ENCODE data around the gene LRRC8B. TPM values are rescaled to one million over a fixed set of nuclear protein-coding genes. Genes with fewer than 3 reads are reported as not detected.
"Not testable (repeated sequence)": the region's sequence is repeated elsewhere in the genome, so short reads cannot be mapped to it uniquely, and the experiment has no call there.

LRRC8B gene
- polyA plus RNA-seq, 1 donor = 11.7 TPM

GRCh38 chr1:89607586-89608318, 83.1 kb downstream of the LRRC8B start:
- DNase-seq = no peak

DNA sequence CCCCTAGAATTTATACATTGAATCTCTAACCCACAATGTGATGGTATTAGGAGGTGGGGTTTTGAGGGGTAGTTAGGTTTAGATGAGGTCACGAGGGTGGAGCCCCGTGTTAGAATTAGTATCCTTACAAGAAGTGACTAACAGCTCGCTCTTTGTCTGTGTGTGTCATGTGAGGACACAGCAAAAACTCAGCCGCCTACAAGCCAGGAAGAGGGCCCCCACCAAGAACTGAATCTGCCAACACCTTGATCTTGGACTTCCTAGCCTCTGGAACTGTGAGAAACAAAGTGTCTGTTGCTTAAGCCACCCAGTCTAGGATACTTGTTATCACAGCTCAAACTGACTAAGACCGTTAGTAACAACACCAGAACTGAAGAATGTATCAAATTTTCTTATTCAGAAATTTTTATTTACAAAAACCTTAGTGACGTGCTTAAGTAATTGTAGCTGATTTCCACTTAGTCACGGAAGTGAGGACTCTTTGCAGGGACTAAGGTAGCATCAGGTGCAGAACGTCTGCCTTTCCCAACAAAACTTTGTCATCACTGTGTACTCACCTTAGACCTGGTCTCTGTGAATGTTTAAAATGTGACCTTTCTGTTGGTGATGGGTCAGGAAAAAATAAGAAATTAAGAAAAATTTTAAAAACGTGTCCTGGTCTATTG, 83.8 kb downstream of the LRRC8B start:
- DNase-seq = no peak

- DNase-seq = no peak
These were observed 84.5 kb downstream of the LRRC8B start for GRCh38 chr1:89608984-89609725.

- DNase-seq = no peak
These were observed 85.3 kb downstream of the LRRC8B start for GRCh38 chr1:89609781-89610456.

DNA sequence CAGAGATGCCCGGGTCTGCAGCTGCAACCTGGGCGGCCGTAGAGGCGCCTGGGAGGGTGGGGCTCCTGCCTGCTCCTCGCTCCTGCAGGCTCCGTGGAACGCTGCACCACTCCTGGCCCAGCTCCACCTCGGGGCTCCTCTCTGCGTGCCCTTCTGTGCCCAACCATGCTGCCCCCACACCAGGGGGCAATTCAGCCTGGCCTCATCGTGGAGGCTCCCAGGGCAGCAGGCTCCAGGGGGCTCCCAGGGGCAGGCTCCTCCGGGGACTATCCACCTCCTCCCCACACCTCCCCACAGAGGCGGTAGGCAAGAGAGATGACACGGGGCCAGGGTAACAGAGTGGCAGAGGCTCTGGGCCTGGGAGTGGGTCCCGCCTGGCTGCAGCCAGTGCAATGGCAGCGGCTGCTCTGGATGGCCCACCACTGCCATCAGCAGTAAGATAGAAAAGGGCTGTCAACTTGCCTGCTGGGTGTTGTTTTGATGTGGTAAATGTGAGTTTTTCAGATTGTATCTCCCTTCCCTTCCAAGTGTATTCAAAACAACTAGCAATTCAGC, 85.9 kb downstream of the LRRC8B start:
- no peak for DNase-seq

DNA sequence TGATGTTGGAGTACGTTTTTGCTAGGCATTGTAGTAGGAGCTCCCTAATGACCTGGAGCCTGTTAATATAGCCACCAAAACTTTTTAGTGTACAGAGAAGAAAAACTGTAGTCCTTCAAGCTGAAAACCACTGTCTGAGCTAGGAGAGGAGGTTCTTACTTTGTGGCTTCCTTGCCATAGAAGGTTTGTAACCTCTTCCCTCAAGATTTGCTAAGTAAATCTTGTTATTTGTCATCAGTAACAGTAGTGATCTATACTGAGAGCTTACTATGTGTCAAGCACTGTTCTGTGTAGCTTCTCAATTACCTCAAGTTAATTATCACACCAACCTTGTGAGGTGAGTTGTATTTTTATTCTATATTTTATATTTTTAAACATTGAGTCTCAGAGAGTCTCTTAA, 87.1 kb downstream of the LRRC8B start:
- DNase-seq = no peak

- DNase-seq = no peak
These were observed 89.3 kb downstream of the LRRC8B start for GRCh38 chr1:89613928-89614327.

DNA sequence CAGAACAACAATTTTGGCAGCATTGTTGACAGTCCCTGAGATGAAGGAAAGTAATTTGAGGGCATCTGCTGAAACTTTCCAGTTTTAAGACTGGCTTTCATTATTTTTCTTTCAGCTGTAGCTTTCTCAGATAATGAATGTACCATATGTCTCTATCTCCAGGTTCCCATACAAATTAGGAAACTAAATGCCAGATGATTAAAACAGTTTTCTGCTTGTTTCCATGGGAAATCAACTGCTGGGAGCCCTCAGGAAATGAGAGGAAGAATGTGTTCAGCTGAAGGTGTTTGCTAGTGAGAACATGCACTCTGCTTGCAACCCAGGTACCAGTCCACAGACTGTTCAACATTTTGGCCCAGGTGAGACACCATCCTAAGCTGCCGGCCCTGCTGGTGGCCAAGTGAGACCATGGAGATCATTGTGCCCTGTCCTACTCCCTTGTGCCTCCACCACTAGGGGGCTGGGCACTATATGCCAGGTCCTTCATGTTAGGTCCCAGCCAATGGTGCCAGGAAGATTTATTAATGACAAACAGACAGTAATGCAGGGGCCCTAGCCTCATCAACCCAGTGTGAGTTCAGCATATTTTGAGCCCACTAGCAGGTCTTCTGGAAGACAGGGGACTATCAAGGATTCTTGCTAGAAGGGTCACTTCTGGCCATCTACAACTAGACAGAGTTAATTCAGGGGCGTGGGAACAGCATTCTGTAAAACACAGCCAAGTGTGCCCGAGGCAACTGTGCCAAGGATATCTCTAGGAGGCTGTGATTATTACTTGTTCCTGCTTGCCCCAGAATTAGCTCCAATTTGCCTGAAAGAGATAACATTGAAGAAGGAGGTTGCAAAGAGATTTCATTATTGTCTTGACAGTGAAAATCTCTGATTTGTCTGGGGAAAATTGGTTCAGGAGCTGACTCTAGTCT, 91.3 kb downstream of the LRRC8B start:
- DNase-seq = no peak

GRCh38 chr1:89616844-89617627, 92.4 kb downstream of the LRRC8B start:
- no peak for DNase-seq

- DNase-seq = no peak
These were observed 96.0 kb downstream of the LRRC8B start for GRCh38 chr1:89620664-89621063.

- no peak for DNase-seq
These were observed 98.3 kb downstream of the LRRC8B start for GRCh38 chr1:89622895-89623294.

GRCh38 chr1:89624314-89624713, 99.7 kb downstream of the LRRC8B start:
- no peak for DNase-seq

- DNase-seq = no peak
These were observed 100.2 kb downstream of the LRRC8B start for GRCh38 chr1:89624715-89625323.

DNA sequence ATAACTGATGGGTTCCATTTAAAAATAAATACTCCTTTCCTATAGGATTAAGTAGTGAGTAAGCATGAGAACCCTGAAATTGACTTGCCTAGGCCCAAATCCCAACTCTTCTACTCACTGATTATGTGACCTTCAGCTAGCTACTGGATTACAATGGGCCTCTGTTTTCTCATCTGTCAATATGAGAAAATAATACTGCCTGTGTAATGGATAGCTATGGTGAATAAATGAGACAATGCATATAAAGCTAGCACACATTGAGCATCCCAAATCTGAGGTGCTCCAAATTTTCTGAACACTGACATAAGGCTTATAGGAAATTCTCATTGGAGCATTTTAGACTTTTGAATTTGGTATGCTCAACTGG, 103.0 kb downstream of the LRRC8B start:
- DNase-seq = no peak

GRCh38 chr1:89629146-89629545, 104.5 kb downstream of the LRRC8B start:
- no peak for DNase-seq

DNA sequence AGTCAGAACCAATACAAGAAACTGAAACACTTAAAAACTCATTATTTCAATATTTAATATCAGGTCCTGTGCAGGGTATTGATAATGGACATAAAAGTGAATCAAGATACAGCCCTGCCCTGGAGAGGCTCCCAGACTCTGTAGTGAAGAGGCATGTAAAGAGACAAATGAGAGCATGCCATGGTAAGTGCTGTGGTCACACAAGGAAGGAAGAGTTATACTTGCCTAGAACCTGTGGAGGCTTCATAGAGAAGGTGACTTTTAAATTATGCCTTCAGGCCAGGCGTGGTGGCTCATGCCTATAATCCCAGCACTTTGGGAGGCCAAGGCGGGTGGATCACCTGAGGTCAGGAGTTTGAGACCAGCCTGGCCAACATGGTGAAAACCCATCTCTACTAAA, 105.0 kb downstream of the LRRC8B start:
- not testable (repeated sequence) for DNase-seq

GRCh38 chr1:89630048-89630447, 105.4 kb downstream of the LRRC8B start:
- DNase-seq = no peak

DNA sequence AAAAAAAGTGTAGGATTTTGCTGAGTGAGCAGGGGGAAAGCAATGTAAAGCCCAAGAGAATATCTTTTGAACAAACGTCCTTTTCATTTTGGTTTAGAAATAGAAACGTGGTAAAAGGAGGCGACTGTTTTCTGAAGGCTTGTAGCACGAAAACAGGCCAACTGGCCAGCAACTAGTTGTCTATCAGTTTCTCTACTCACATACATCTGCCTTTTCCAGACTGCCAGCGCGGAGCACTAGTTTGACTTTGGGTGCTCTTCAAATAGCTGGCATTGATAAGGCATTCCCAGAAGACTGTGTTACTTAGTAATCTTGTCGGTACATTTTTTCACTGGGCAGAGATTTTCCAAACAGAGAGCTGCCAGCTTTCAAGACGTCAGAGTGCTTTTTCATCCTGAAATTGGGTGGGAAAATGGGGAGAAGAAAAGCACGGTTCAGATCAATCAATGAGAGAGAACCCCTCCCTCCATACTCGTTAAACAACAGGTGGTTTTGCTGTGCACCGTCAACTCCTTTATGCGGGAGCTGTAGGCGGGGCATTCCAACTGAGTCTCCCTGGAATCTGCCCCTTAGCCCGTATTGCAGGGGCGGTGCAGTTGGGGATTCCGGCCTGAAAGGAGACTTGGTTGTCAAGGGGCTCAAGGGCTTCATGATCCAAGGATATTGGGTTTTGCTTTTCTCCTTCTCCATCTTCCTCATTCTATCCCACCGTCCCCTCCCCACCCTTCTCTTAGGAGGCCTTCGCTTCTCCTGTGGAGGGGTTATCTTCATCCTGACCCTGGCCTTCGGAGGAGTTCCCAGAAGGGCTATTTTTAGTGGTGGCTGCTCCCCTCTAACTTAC, 107.4 kb downstream of the LRRC8B start:
- peak; percentile 25 for DNase-seq
